HG03280 (cell line): ENCODE data around the gene LFNG.

Experiments used
- ATAC-seq: cut with Tn5 transposase; IDR thresholded peaks from one replicate; pipeline ENCODE4 v1.9.1; 2021; ENCODE audit warnings: mild to moderate bottlenecking, moderate library complexity; ENCODE audit not compliant: unreplicated experiment

Gene LFNG

GRCh38 chr7:2566890-2567678 is 47.5 kb downstream of the LFNG start:
- ATAC-seq: peak; percentile 89

DNA sequence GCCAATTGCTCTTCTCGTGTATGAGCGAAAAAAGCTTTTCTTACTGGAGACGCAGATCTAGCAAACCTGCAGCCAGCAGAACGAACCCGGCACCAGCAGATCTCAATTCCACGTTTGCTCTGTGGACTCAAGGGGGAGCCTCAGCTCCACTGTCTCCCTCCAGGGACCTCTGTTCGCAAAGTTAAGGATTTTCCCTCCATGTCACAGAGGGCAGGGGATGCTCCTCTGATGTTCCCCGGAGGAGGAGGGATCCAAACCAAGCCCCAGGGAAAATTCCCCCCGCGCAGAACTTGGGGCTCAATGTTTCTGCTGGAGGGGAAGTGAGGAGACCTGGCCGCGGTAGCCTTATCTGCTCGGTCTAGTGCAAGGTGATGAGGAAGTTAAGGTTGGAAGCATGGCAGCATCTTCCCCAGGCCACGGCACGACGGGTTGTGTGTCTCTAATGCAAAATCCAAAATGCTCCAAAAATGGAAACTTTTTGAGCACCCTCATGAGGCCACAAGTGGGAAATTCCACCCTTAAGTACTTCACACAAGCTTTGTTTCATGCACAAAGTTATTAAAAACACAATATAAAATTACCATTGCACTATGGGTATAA is 48.2 kb downstream of the LFNG start:
- no peak for ATAC-seq

DNA sequence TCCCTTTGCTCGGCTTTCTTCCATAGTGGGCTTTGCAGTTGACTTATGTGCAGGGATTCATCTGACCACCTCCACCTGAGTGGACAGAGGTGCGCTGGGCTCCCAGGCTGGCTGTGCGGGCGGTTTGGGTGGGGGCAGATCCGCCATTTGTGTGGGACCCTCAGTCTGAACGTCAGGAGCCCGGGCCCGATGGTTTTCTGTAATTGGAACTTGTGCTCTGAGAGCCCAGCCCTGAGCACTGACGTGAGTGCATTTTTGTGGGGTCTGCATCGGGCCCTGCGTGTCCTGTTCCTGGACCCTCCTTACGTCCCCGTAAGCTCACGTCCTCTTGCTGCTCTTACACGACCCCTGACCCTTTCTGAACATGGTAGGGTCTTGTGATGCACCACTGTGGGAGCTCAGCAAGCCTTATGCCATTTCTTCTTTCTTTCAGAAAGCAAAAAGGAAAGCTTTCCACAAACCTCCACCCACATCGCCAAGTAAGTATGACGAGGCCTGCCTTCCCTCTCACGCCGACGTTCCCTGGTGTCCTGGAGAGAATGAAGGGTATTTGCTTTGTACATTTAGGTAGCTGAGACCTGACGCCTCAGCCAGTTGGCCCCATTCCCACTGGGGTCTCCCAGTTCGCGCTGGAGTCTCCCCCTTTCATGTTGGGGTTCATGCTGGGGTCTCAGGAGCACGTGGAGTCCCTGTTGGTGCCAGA is 49.1 kb downstream of the LFNG start:
- ATAC-seq: no peak

DNA sequence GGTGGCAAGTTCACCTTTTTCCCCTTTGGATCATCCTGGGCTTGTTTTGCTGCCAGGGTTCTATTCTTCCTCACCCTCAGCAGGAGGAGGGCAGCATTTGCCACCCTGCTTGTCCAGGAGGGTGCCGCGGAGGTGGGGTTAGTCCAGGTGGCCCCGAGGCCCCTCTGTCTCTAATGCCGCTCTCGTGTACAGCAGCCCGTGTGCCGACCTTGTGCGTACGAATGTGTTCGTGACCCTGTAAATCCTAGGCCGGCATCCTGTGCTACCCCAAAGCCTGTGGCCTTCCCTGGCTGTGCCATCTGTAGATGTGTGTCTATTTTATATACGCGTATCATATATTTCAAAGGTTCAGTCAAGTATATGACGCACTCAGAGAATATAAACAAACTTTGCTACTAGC is 49.8 kb downstream of the LFNG start:
- ATAC-seq: no peak

- no peak for ATAC-seq
These were observed 50.4 kb downstream of the LFNG start for GRCh38 chr7:2570021-2570420.

DNA sequence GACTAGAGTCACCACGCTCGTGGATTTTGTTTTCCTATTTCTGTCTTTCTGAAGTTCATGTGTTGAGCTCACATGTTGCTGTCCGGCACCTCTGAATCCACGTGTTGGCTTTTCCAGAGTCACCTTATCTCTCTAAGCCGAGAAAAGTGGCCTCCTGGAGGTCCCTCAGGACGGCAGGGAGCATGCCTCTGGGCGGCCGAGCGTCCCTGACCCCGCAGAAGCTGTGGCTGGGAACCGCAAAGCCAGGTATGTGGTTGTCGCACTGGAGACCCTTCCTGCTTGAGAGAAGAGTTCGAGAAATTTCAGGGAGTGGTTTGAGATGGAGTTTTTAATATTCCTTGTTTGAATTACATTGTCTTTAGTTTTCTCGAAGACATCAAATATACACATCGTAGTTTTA is 51.8 kb downstream of the LFNG start:
- no peak for ATAC-seq

DNA sequence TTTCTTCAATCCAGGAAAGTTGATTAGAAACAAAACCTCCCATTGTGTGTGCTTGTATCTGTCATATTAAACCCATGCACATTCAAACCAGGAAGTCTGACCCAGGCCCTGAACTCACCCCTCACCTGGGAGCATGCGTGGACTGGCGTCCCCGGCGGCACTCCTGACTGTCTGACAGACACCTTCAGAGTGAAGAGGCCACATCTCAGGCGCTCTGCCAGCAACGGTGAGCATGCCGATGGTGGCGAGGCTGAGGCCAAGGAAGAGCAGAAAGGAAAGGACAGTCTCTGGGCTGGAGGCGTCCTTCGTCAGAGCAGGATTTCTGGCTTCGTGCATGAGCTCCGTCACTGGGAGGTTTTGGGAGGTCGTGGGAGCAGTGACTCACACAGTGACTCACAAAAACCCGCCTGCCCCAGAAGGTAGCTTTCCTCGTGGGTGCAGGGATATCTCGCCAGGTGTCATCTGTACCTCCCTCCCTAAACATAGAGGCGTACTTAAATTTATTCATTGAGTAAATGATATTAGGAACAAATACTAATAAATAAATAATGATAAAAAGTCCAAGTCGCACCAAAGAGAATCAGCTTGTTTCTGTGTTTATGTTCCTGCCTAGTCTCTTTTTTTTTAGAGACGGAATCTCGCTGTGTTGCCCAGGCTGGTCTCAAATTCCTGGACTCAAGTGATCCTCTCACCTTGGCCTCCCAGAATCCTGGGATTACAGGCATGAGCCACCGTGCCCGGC is 52.7 kb downstream of the LFNG start:
- no peak for ATAC-seq

- ATAC-seq: no peak
These were observed 54.2 kb downstream of the LFNG start for GRCh38 chr7:2573761-2574160.

DNA sequence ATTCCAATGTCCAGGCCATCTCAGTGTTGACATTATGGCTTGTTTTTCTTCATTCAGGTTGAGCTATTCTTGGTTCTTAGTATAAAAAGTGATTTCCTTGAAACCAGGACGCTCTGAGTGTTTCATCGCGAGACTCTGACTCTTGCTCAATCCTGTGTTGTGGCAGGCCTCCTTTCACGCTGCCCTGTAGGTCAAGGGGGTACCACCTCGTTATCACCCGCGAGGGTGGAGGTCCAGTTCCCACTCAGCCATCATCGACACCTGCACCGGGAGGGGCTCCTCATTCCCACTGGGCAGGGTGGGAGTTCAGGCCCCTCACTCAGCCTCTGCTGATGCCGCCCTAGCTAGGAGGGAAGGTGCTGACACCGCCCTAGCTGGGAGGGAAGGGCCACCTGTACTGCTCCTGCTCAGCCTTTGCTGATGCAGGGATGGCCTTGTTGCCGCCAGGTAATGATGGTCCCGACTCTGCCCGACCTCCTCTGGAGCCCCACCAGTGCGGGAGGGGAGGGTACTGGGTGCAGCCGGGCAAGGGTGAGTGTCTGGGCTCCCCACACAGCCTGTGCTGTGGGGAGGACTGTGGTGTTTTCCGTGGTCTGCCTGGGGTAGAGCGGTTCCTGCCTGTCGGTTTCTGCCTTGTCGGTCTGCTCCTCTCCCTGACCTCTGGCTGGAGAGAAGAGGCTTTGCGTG is 55.6 kb downstream of the LFNG start:
- ATAC-seq: no peak

DNA sequence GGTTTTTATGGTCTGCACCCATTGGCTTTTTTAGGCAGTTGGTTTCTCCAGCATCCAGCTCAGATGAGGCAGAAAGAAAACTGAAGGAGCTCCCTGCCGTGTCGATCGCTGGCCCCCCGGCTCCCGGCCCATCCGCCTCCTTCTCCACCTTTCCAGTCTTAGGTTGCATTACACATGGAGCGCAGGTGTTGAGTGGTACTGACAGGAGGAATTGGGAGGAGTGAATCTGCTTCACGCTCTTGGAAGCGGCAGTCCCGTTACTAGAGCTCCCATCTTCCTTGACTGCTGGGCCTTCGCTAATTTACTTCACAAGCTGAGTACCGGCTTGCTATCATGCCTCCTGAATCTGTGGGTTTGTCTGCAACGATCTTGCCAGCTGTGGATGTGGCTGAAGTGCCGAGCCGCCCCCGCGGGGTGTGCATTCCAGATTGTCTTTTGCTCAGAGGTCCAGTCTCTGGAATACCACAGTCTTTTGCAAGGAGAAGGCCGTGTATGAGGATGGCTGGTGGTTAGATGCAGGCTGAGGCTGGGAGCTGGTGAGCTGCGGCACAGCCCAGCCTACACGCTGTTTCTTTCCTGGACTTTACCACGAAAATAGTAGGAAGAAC is 56.3 kb downstream of the LFNG start:
- no peak for ATAC-seq

GRCh38 chr7:2576742-2577491 is 57.3 kb downstream of the LFNG start:
- ATAC-seq: no peak
